ENCODE measurements around the gene RNU5D-1.

Gene RNU5D-1

DNA sequence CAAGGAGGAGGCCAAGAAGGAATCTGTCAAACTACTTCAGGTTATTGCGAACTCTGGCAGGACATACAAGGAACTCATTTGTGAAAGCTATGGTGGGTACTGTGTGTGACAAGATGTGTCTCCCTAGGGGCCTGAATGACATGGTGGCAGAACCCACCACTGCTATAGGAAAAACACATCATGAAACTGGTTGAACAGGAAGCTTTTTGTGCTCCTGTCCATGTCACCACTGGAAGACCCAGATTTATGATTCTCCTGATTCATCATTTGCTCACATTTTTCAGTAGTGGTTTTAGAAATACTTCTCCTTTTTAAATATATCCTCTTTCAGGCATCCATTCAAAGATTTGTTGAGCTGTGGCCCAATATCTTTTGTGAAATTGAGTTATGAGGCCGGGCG is 32.8 kb downstream of the RNU5D-1 start:
- peak in 1 of 2 donors; percentile 84 for DNase-seq

DNA sequence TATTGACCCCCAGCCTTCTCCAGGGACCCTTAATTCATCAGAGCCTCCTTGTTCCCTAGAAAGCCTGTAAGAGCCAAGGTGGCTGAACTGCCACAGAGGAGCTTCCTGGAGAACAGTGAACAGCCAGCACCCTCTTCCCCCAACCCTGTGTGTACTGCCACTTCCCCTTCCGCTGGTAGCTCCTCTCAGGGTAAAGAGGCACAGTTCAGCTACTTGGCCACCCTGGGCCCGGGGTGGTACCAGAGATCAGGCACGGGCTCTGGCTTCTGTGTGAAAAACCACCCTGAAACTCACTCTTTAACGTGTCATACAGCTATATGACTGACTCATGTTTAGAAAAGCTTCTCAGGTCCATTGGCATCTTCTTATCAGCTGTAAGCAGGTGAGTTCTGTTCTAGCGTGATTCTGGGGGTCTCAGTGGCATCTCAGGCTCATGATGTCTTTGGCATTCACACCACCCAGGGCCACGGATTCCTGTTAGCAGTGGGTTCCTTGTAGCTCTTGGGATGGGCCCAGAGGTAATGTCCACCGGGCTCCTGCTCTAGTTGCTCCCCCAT is 34.1 kb downstream of the RNU5D-1 start:
- DNase-seq: peak in 1 of 2 donors; percentile 12

DNA sequence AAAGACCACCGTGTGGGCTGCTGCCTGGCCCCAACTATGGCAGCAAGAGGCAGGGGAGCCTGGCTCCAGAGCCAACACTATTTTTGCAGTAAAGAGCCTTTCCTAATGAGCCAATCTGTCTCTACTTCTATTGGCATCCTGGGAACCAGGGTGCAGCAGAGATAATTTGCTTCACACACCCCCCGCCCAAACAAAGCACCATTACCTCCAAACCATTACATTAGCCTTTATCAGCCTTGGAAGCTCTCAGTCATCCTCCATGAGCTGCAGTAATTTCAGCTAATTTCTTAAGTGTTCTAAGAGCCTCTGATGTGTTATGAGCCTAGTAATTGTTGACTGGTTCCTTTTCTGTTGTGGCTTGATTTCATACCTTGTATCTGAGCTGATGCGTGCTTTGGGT is 34.9 kb downstream of the RNU5D-1 start:
- DNase-seq: no peak

DNA sequence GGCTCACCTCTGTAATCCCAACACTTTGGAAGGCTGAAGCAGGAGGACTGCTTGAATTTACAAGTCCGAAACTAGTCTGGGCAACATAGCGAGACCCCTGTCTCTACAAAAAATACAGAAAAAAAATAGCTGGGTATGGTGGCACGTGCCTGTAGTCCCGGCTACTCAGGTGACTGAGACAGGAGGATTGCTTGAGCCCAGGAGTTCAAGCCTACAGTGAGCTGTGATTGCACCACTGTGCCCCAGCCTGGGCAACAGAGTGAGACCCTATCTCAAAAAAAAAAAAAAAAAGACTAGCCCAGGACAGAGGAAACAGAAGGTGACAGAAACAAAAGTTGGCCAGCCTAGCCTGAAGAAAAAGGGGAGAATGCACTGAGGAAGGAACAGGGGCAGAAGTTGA is 35.3 kb downstream of the RNU5D-1 start:
- no peak for DNase-seq

- no peak for DNase-seq
These were observed 36.0 kb downstream of the RNU5D-1 start for GRCh38 chr1:44694863-44695478.

DNA sequence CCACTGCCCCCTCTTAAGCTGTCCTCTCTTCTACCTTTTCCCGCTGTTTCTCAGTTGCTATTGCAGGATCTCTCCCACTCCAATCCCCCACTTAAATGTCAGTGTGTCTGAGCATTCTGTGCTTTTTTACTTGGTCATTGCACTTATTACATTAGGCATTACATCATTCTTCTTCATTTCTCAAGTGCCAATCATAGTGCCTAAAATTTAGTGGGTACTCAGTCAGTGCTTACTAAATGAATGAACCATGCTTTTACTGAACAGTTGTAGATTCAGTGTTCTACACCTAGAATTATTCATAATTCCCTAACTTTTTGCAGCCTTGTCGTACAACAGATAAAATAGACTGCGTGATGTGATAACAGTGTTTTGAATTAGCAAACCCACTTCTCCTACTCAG is 37.1 kb downstream of the RNU5D-1 start:
- DNase-seq: no peak

DNA sequence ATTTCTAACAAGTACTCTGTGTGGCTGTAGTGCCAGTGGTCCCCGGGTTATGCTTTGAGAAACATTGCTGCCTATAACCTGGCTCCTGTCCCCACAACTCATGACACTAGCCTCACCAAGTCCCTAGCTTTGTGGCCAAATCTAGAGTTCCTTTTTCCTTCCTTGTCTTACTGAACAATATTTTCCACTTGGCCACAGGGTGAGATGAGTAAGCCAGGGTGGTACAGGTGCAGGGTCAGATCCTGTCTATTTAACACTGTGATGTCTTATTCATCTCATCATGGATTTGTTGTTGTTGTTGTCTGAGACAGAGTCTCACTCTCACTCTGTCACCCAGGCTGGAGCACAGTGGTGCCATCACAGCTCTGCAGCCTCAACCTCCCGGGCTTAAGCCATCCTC is 37.8 kb downstream of the RNU5D-1 start:
- peak in 1 of 2 donors; percentile 13 for DNase-seq

DNA sequence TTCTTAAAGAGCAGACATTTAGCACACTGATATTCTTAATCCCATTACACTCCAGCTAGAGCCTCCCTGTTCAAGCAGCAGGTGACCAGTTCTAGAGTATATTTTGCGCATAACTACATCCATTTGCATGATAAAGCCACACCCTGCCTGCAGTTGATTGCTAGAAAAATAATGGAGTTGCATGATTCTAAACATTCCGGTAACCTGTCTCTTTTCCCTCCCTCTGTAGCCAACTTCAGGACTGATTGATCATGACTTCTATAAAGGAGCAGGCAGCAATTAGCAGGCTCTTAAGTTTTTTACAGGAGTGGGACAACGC is 41.6 kb downstream of the RNU5D-1 start:
- DNase-seq: no peak

- no peak for DNase-seq
These were observed 42.1 kb downstream of the RNU5D-1 start for GRCh38 chr1:44688760-44689446.

DNA sequence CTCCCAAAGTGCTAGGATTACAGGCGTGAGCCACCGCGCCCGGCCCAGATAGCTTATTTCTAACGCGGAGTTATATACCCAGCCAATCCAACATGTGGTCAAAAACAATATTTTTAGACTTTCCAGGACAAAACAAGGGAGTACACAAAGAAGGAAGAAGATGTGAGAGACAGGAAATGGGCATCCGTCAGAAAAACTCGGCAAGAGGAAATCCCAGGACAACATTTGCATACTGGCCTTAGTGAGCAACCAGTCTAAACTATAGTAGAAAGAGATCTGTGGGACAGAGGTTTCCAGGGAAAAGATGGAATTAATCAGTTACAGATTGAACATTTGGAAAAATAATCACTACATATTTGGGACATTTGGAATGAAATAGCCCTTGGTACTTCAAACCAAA is 45.1 kb downstream of the RNU5D-1 start:
- DNase-seq: no peak

DNA sequence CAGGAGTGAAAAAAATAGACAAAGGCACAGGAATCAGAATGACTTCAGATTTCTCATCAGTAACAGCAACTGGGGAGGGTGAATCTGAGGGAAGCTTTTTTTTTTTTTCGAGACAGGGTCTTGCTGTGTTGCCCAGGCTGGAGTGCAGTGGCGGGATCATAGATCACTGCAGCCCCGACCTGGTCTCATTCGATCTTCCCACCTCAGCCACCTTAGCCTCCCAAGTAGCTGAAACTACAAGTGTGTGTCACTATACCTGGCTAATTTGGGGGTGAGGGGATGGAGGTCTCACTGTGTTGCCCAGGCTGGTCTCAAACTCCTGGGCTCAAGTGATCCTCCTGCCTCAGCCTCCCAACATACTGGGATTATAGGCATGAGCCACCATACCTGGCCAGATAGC is 45.8 kb downstream of the RNU5D-1 start:
- DNase-seq: no peak

- peak in 1 of 2 donors; percentile 64 for DNase-seq
These were observed 46.4 kb downstream of the RNU5D-1 start for GRCh38 chr1:44684525-44684924.

- no peak for DNase-seq
These were observed 48.1 kb downstream of the RNU5D-1 start for GRCh38 chr1:44682883-44683265.

DNA sequence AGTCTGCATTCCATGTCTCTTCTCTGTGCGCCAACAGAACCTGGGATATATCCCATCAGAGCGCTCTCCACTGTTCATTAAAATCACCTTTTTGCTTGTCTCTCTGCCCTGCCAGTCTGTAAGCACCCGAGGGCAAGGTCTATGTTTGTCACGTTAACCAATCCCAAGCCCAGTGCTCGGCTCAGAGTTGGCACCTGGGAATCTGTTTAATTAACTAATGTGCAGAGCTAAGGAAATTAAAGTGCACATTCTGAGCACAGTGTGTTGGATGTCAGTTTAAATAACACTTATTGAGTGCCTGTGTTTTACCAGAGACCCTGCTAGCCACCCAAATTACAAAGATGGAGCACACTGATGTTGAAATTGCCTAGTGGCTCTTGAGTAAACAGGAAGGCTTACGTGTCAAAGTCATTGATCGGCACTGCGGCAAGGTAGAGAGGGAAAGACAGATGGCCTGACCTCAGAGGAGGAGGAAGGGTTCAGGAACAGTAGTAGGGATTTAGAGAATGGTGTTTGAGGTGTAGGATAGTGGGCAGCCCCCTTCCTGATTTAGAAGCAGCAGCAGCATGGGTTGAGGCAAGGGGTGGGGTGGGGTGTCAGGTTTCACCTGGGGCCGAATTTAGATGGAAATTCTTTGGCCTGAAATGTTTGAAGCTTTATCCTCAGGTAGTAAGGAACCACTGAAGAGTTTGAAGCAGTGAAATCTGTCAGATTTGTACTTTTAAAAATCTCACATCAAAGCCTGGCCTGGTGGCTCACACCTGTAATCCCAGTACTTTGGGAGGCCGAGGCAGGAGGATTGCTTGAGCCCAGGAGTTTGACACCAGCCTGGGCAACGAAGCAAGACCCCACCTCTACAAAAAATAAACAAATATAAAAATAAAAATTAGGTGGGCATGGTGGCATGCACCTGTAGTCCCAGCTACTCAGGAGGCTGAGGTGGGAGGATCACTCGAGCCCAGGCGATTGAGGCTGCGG is 48.8 kb downstream of the RNU5D-1 start:
- no peak for DNase-seq
